ENCODE data around the gene ARL6.
A peak's percentile ranks its signal among the peaks of the same experiment; 100 is the strongest.
"Not testable (repeated sequence)": the region's sequence is repeated elsewhere in the genome, so short reads cannot be mapped to it uniquely, and the experiment has no call there.

The ARL6 gene

DNA sequence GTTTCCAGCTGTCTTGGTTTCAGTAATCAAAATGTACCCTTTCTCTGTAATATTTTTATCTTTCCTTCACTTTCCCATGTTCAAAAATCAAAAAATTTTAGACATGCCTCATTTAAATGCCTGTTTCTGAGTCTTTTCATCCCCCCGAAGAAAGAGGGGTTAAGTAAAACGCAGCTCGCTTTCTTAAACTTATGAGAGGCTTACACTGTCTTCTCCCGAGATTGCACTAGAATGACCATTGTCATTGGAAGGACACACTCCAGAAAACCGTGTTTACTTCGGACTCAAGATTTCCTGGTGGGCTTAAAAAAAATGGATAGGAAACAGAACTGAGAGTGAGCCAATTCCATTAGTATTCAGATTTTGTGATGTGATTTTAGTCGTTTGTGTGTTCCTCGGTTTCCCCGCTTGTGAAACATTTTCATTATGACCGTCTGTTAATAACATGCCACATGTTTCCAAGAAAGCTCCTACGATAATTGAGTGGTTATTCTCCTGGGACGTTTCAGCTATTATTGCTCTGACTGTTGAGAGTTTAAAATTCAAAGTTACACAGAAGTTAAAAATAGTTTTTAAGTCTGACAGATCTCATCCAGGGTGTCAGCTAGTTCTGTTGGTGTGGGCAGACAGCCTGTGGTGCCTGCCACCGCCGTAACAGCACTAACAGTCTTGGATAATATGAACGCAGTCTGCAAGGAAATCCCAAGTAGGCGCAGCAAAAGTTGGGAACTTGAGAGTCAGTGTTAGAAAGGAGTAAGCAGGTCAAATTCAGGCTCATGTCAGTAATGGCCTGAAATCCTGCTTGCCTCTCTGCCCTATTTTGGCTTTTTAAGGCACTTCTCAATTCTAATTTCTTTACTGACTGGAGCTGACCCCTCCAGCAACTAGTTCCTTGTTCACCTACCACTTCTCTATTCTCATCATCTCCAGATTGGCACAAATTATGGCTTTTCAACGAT is 58.8 kb downstream of the ARL6 start:
- H3K9me3 ChIP-seq (ENCODE audit: control insufficient read depth, low read length), result no peaks in the 10 kb centered on the region

DNA sequence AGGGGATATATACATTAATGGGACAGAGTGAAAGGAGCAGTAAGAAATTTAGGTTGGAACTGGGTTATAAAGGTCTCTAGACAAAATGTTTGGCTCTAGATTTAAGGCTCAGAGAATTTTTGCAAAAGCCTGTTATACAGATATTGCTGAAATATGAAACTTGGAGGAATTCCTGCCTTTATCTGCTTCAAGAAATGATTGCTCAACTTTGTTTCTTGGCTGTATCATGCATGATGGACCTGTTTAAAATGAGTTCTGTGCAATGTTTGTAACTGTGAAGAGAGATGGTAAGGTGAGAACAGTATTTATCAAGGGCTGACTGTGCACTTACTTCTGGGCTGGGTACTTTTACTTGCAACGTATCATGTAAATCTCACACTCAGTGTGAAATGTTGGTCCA is 60.5 kb downstream of the ARL6 start:
- Histone ChIP-seq H3K27me3 (ENCODE audit: control insufficient read depth, insufficient read depth, low read length) (no peaks in the 10 kb centered on the region), H3K4me1 (ENCODE audit: control insufficient read depth, insufficient read depth, low read length) (no peaks in the 10 kb centered on the region), H3K4me3 (ENCODE audit: low read length) (no peak overlapping the region), H3K9ac (ENCODE audit: low read length) (no peak overlapping the region), H3K9me3 (ENCODE audit: control insufficient read depth, low read length) (no peaks in the 10 kb centered on the region), H3K36me3 (ENCODE audit: control insufficient read depth, insufficient read depth, low read length) (no peaks in the 10 kb centered on the region)

More for the DNA sequence above, 58.8 kb downstream of the ARL6 start:
- Histone ChIP-seq H3K27me3 (ENCODE audit: control insufficient read depth, insufficient read depth, low read length) (no peaks in the 10 kb centered on the region), H3K4me1 (ENCODE audit: control insufficient read depth, insufficient read depth, low read length) (no peaks in the 10 kb centered on the region), H3K9ac (ENCODE audit: low read length) (peak overlapping the region; percentile 68), H3K36me3 (ENCODE audit: control insufficient read depth, insufficient read depth, low read length) (no peaks in the 10 kb centered on the region), H3K4me3 (ENCODE audit: low read length) (peak overlapping the region; percentile 76)

DNA sequence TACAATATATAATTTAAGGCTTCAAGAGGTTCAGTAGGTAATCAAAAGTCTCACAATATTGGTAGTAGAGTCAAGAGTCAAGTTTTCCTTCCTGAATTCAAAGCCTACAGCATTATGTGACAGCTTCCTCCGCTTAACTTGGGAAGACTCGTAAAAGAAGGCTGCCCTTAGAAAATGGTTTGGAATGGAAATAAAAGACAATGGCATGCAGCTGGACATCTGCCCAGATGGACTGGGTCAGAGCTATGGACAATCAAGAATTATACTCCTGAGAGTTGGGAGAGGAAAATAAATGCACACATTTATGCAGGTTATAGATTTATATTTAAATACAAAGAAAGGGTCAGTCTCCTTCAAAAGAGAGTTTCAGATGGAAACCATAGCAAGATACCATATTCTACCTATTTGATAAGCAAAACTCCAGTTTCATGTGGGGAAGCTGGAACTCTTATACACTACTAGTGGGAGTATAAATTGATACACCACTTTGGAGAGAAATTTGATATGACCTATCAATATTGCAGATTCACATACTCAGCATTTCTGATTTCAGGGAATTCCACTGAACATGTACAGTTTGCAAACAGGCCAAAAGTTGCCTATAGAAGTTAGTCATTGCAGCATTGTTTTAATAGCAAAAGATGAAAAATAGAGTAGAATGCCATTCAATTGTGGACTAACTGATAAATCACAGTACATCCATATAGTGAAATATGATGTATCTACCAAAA is 63.3 kb downstream of the ARL6 start:
- no peaks in the 10 kb centered on the region for H3K9me3 ChIP-seq (ENCODE audit: control insufficient read depth, low read length)
- no peak overlapping the region for H3K9ac ChIP-seq (ENCODE audit: low read length)
- no peak overlapping the region for H3K4me3 ChIP-seq (ENCODE audit: low read length)
- H3K36me3 ChIP-seq (ENCODE audit: control insufficient read depth, insufficient read depth, low read length), result no peaks in the 10 kb centered on the region
- no peaks in the 10 kb centered on the region for H3K27me3 ChIP-seq (ENCODE audit: control insufficient read depth, insufficient read depth, low read length)
- H3K4me1 ChIP-seq (ENCODE audit: control insufficient read depth, insufficient read depth, low read length), result no peaks in the 10 kb centered on the region

DNA sequence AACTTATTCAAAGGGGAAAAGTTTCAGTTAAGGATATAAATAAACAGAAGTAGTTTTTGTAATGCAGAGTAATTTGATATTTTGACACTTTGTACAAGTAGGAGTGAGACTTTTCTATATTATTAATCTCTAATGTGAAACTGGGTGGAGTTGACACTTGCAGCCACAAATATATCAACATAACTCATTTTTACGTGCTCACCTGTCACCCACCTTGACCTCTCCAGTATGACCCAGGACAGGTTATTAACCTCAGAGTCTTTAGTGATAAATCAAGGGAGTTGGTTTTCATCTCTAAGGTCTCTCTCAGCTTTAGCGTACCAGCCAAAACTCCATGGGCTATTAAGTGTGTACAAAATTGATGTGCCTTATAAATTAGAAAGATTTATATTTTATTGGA is 64.6 kb downstream of the ARL6 start:
- Histone ChIP-seq H3K9me3 (ENCODE audit: control insufficient read depth, low read length) (no peaks in the 10 kb centered on the region), H3K9ac (ENCODE audit: low read length) (no peak overlapping the region), H3K4me3 (ENCODE audit: low read length) (no peak overlapping the region), H3K27me3 (ENCODE audit: control insufficient read depth, insufficient read depth, low read length) (no peaks in the 10 kb centered on the region), H3K36me3 (ENCODE audit: control insufficient read depth, insufficient read depth, low read length) (no peaks in the 10 kb centered on the region), H3K4me1 (ENCODE audit: control insufficient read depth, insufficient read depth, low read length) (no peaks in the 10 kb centered on the region)

DNA sequence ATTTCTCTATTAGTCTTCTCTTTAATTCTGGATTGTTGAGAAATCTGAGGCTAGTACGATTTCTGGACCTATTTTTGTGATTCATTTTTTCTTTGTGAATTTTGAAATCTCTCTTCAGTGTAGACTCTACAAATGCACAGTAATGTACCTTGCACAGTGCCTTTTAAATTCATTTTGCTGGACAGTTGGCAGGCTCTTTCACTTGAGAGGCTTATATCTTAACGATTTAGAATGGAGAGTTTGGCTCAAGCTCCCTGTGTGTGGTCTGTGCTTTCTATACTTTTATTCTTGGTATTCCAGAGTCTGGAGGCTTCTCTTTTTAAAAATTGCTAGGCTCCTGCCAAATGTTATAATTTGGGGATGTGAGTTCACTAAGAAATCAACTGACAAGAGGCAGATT is 66.1 kb downstream of the ARL6 start:
- H3K4me1 ChIP-seq (ENCODE audit: control insufficient read depth, insufficient read depth, low read length), result no peaks in the 10 kb centered on the region
- H3K4me3 ChIP-seq (ENCODE audit: low read length), result no peak overlapping the region
- no peaks in the 10 kb centered on the region for H3K9me3 ChIP-seq (ENCODE audit: control insufficient read depth, low read length)
- H3K9ac ChIP-seq (ENCODE audit: low read length), result no peak overlapping the region
- no peaks in the 10 kb centered on the region for H3K36me3 ChIP-seq (ENCODE audit: control insufficient read depth, insufficient read depth, low read length)
- no peaks in the 10 kb centered on the region for H3K27me3 ChIP-seq (ENCODE audit: control insufficient read depth, insufficient read depth, low read length)

DNA sequence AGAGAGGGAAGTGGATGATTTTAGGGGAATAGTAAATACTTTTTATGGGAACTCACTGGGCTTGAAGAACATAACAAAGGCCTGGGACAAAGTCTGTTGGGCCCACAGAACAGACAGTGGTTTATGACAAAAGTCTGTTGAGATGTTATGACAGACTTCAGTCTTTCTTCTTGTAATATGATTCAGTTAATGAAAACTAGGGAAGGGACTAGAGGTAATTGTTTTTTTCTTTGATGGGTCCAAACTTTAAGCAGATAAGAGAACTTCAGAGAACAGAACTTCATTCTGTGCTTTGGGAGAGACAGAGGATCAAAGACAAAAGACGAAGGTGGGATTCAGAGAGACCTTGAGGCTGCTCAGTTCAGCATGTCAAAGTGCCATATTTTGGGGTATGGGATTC is 66.6 kb downstream of the ARL6 start:
- Histone ChIP-seq H3K36me3 (ENCODE audit: control insufficient read depth, insufficient read depth, low read length) (no peaks in the 10 kb centered on the region), H3K27me3 (ENCODE audit: control insufficient read depth, insufficient read depth, low read length) (no peaks in the 10 kb centered on the region), H3K4me1 (ENCODE audit: control insufficient read depth, insufficient read depth, low read length) (no peaks in the 10 kb centered on the region), H3K9me3 (ENCODE audit: control insufficient read depth, low read length) (no peaks in the 10 kb centered on the region), H3K4me3 (ENCODE audit: low read length) (no peak overlapping the region), H3K9ac (ENCODE audit: low read length) (no peak overlapping the region)

DNA sequence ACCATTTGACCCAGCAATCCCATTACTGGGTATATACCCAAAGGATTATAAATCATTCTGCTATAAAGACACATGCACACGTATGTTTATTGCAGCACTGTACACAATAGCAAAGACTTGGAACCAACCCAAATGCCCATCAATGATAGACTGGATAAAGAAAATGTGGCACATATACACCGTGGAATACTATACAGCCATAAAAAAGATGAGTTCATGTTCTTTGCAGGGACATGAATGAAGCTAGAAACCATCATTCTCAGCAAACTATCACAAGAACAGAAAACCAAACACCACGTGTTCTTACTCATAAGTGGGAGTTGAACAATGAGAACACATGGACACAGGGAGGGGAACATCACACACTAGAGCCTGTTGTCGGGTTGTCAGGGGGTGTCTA is 68.6 kb downstream of the ARL6 start:
- not testable (repeated sequence) for H3K9me3 ChIP-seq (ENCODE audit: control insufficient read depth, low read length); H3K9ac ChIP-seq (ENCODE audit: low read length); H3K27me3 ChIP-seq (ENCODE audit: control insufficient read depth, insufficient read depth, low read length); H3K4me1 ChIP-seq (ENCODE audit: control insufficient read depth, insufficient read depth, low read length); H3K4me3 ChIP-seq (ENCODE audit: low read length); H3K36me3 ChIP-seq (ENCODE audit: control insufficient read depth, insufficient read depth, low read length)

DNA sequence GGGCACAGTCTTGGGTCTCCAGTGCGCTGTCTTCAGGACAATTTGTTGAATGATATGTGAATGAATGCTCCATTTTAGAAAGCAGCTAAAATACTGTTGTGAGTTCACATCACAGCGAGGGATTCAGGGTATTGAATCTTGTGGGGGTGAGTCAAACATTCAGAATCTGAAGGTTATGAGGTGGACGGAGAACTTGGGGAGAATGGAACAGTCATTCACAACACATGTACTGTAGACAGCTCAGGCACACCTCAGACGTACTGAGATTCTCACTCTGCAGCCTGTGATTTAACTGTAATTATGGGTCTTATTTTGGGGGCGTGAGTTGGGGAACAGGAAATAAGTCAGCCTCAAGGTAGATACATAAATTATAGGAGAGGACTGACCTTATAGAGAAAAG is 71.2 kb downstream of the ARL6 start:
- no peak overlapping the region for H3K9ac ChIP-seq (ENCODE audit: low read length)
- no peaks in the 10 kb centered on the region for H3K27me3 ChIP-seq (ENCODE audit: control insufficient read depth, insufficient read depth, low read length)
- H3K36me3 ChIP-seq (ENCODE audit: control insufficient read depth, insufficient read depth, low read length), result no peaks in the 10 kb centered on the region
- no peaks in the 10 kb centered on the region for H3K4me1 ChIP-seq (ENCODE audit: control insufficient read depth, insufficient read depth, low read length)
- no peak overlapping the region for H3K4me3 ChIP-seq (ENCODE audit: low read length)
- no peaks in the 10 kb centered on the region for H3K9me3 ChIP-seq (ENCODE audit: control insufficient read depth, low read length)

DNA sequence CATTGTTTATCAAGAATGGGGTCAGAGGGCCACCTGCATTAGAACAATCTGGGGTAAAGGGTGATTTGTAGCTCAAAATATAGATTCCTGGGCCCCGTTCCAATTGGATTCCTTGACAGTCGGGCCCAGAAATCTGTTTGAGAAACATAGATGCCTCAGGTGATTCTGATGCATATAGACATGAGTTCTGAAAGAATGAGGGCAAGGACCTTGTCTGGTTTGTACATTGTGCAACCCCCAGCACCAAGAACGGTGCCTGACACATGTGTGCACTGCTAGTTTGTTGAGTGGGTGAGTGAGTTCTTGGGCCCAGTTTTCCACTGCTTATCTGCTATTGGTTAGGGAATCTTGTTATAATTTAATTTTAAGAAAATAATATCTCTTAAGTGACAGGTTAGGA is 73.8 kb downstream of the ARL6 start:
- Histone ChIP-seq H3K4me3 (ENCODE audit: low read length) (no peak overlapping the region), H3K9me3 (ENCODE audit: control insufficient read depth, low read length) (no peaks in the 10 kb centered on the region), H3K9ac (ENCODE audit: low read length) (no peak overlapping the region), H3K4me1 (ENCODE audit: control insufficient read depth, insufficient read depth, low read length) (no peaks in the 10 kb centered on the region), H3K36me3 (ENCODE audit: control insufficient read depth, insufficient read depth, low read length) (no peaks in the 10 kb centered on the region), H3K27me3 (ENCODE audit: control insufficient read depth, insufficient read depth, low read length) (no peaks in the 10 kb centered on the region)

DNA sequence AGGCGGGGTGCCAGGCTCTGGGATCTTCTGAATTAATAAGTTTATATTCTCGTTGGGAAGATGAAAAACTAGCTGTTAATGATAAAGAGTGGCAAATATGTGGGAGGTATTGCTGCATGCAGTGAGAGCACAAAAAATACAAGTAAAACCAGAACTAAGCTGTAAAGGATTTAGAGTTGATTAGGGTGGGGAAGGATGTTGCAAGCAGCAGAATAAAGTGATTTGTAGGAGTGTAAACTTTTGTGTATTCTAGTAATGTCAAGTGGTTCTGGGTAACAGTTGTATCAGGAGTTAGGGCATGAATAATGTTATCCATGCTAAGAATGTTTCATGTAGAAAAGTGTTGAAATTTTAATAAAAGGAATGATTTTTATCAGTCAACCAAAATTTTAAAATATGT is 75.4 kb downstream of the ARL6 start:
- no peak overlapping the region for H3K9ac ChIP-seq (ENCODE audit: low read length)
- no peaks in the 10 kb centered on the region for H3K36me3 ChIP-seq (ENCODE audit: control insufficient read depth, insufficient read depth, low read length)
- H3K9me3 ChIP-seq (ENCODE audit: control insufficient read depth, low read length), result no peaks in the 10 kb centered on the region
- H3K4me3 ChIP-seq (ENCODE audit: low read length), result no peak overlapping the region
- no peaks in the 10 kb centered on the region for H3K27me3 ChIP-seq (ENCODE audit: control insufficient read depth, insufficient read depth, low read length)
- H3K4me1 ChIP-seq (ENCODE audit: control insufficient read depth, insufficient read depth, low read length), result no peaks in the 10 kb centered on the region

DNA sequence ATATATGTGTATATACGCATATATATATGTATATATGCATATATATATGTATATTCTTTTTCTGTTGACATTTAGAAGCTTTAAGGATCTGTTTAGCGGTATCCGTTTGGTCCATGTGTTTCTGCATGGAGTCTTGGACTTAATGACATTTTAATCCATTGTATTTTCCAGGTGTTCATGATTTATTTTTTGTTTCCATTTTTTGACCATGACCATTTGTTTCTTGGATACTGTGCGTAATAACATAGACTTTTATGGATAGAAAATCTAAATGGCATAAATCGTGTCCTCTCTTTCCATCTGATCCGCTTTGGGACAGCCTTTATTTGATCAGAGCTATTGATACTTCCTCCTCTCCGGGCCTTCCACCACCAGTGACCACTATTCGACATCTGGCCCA is 76.7 kb downstream of the ARL6 start:
- H3K27me3 ChIP-seq (ENCODE audit: control insufficient read depth, insufficient read depth, low read length), result no peaks in the 10 kb centered on the region
- H3K4me1 ChIP-seq (ENCODE audit: control insufficient read depth, insufficient read depth, low read length), result no peaks in the 10 kb centered on the region
- H3K9me3 ChIP-seq (ENCODE audit: control insufficient read depth, low read length), result no peaks in the 10 kb centered on the region
- no peak overlapping the region for H3K9ac ChIP-seq (ENCODE audit: low read length)
- H3K36me3 ChIP-seq (ENCODE audit: control insufficient read depth, insufficient read depth, low read length), result no peaks in the 10 kb centered on the region
- no peak overlapping the region for H3K4me3 ChIP-seq (ENCODE audit: low read length)

DNA sequence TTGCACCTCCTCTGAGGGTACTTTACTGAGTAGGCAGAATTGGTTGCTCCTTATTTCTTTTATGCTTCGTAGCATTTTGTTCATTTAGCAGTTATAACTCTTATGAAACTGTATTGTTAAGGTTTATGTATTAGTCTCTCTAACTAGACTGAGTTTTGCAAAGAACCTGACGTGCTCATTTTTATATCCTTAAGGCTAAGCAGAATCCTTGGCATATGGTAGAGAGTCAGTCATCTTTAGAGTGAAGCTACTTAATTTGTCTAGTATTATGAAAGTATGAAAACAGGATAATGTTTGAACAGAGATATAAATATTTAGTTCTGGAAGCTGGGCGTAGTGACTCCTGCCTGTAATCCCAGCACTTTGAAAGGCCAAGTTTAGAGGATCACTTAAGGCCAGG is 77.4 kb downstream of the ARL6 start:
- Histone ChIP-seq H3K36me3 (ENCODE audit: control insufficient read depth, insufficient read depth, low read length) (no peaks in the 10 kb centered on the region), H3K9me3 (ENCODE audit: control insufficient read depth, low read length) (no peaks in the 10 kb centered on the region), H3K9ac (ENCODE audit: low read length) (no peak overlapping the region), H3K27me3 (ENCODE audit: control insufficient read depth, insufficient read depth, low read length) (no peaks in the 10 kb centered on the region), H3K4me1 (ENCODE audit: control insufficient read depth, insufficient read depth, low read length) (no peaks in the 10 kb centered on the region), H3K4me3 (ENCODE audit: low read length) (no peak overlapping the region)
